Keratinocyte (primary cell): ENCODE results near the gene TRPM2. TPM values are rescaled to one million over a fixed set of nuclear protein-coding genes. Genes with fewer than 3 reads are reported as not detected.

Source experiments
- DNase-seq: peaks from one replicate; pipeline ENCODE4 v3.0.0-alpha.2; 2011; ENCODE audit warnings: low read depth, missing footprints, low spot score
- FAIRE-seq: peaks from 2 replicates; lab custom pipeline; 2011; peaks lifted over from hg19 to GRCh38; lab: Jason Lieb, UNC
- H2AFZ ChIP-seq: 2 replicates; pipeline ENCODE4 v1.6.0; 2012; ENCODE audit warnings: low read length, control low read depth, inconsistent platforms; ENCODE audit not compliant: control insufficient read depth
- H3K27ac ChIP-seq: 2 replicates; pipeline ENCODE4 v1.5.1; 2011; ENCODE audit warnings: low read length; ENCODE audit not compliant: control insufficient read depth, insufficient read depth
- H3K27me3 ChIP-seq: 3 replicates; pipeline ENCODE4 v1.6.0; 2011; ENCODE audit warnings: low read length; ENCODE audit not compliant: control insufficient read depth, insufficient read depth; ENCODE audit errors: extremely low read depth
- H3K36me3 ChIP-seq, 2 experiments: 2 replicates in 1 of 2; 3 replicates in 1 of 2; pipeline ENCODE4 v1.5.1; 2011; ENCODE audit warnings: low read length in 2 of 2, mild to moderate bottlenecking in 1 of 2; ENCODE audit not compliant: control insufficient read depth in 2 of 2, insufficient read depth in 2 of 2; ENCODE audit errors: extremely low read depth in 1 of 2
- H3K4me1 ChIP-seq: 3 replicates; pipeline ENCODE4 v1.5.1; 2011; ENCODE audit warnings: low read length; ENCODE audit not compliant: control insufficient read depth, insufficient read depth; ENCODE audit errors: extremely low read depth
- H3K4me2 ChIP-seq: 3 replicates; pipeline ENCODE4 v1.6.0; 2011; ENCODE audit warnings: low read depth, low read length; ENCODE audit not compliant: control insufficient read depth, insufficient read depth; ENCODE audit errors: extremely low read depth
- H3K4me3 ChIP-seq, 3 experiments: fragments of 200-600 bp in 1 of 3; sonication (generic) in 1 of 3; 2 replicates in 2 of 3; 3 replicates in 1 of 3; pipeline ENCODE4 v1.5.1; 2011 to 2016; ENCODE audit warnings: low read length in 3 of 3, mild to moderate bottlenecking in 3 of 3, control low read depth in 2 of 3, inconsistent platforms in 1 of 3, low read depth in 1 of 3, mixed read lengths in 1 of 3, mixed run types in 1 of 3, moderate library complexity in 1 of 3; ENCODE audit not compliant: control insufficient read depth in 2 of 3, insufficient read depth in 2 of 3; ENCODE audit errors: extremely low read depth in 1 of 3
- H3K79me2 ChIP-seq: 2 replicates; pipeline ENCODE4 v1.6.0; 2012; ENCODE audit warnings: low read length; ENCODE audit not compliant: control insufficient read depth, insufficient read depth
- H3K9ac ChIP-seq: 3 replicates; pipeline ENCODE4 v1.6.0; 2011; ENCODE audit warnings: low read length; ENCODE audit not compliant: control insufficient read depth, insufficient read depth; ENCODE audit errors: extremely low read depth
- H3K9me1 ChIP-seq: 3 replicates; pipeline ENCODE4 v1.6.0; 2011; ENCODE audit warnings: low read length; ENCODE audit not compliant: control insufficient read depth, insufficient read depth; ENCODE audit errors: extremely low read depth
- H3K9me3 ChIP-seq: 2 replicates; pipeline ENCODE4 v1.5.1; 2012; ENCODE audit warnings: low read depth, low read length; ENCODE audit not compliant: control insufficient read depth
- H4K20me1 ChIP-seq: 3 replicates; pipeline ENCODE4 v1.6.0; 2011; ENCODE audit warnings: low read length; ENCODE audit not compliant: control insufficient read depth, insufficient read depth; ENCODE audit errors: extremely low read depth
- EZH2 ChIP-seq: IDR thresholded peaks from one replicate; pipeline ENCODE4 v1.6.1; 2012; ENCODE audit warnings: inconsistent platforms, mild to moderate bottlenecking, low read length, moderate library complexity
- dilution Hi-C: fragments of 300-500 bp; cut with MboI; formaldehyde crosslinking; loops from one replicate; pipeline ENCODE4 v1.7.0; 2020; ENCODE audit warnings: low sequenced_read_pairs; ENCODE audit not compliant: extremely low pct_ligation_motif_present
- polyA plus RNA-seq, 5 experiments: library from polyadenylated mRNA; depleted of rRNA in 3 of 5; stranded (reverse) in 3 of 5; stranded (forward) in 1 of 5; unstranded in 1 of 5; fragments of >200 nt; gene quantifications; 1 replicate in 1 of 5; 2 replicates in 3 of 5; 3 replicates in 1 of 5; pipeline versions ENCODE4 v1.2.1 to v1.2.3, GENCODE V29; 2011 to 2012; ENCODE audit warnings: missing spikeins in 2 of 5, low read depth in 1 of 5, low replicate concordance in 1 of 5
- TF ChIP-seq, protein P1 (sequence below), 3 experiments: IDR thresholded peaks in 1 of 3; conservative IDR thresholded peaks in 1 of 3; optimal IDR thresholded peaks in 1 of 3; 2 replicates in 2 of 3; 3 replicates in 1 of 3; pipeline versions ENCODE3 to v1.5.1; 2011; ENCODE audit warnings: low read length in 3 of 3, mild to moderate bottlenecking in 3 of 3, moderate library complexity in 2 of 3, control low read depth in 1 of 3, inconsistent platforms in 1 of 3; ENCODE audit not compliant: insufficient read depth in 2 of 3; ENCODE audit errors: extremely low read depth in 1 of 3

The TRPM2 gene
- polyA plus RNA-seq, 1 donor (not counting 4 experiments of a cell fraction or from before 2014, with no cell fraction given): 0.31 TPM

DNA sequence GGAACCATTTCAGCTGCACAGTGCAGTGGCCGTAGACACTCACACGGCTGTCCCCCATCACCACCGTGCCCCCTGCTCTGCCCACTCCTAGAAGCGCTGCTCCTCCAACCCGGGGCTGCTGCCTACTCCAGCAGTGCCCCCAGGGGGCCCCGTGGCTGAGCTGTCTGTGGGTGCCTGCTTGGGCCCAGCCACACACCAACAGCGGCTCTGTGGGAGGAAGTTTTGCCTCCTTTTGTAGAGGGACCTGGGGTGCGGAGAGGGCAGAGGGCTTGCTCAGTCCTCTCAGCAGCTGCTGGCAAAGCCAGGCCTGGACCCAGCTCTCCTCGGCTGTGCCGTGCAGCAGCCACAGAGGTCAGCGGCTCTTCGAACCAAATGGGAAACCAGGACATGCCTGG, 90.5 kb downstream of the TRPM2 start:
- Histone ChIP-seq H3K9me1 (no peaks in the 10 kb centered on the region), H3K27ac (no peak overlapping the region), H4K20me1 (no peaks in the 10 kb centered on the region), H2AFZ (no peak overlapping the region), H3K36me3 (no peaks in the 10 kb centered on the region), H3K27me3 (peaks cover 11% of the 10 kb centered on the region), H3K4me2 (no peak overlapping the region), H3K4me3 (no peak overlapping the region), H3K79me2 (no peaks in the 10 kb centered on the region), H3K9ac (no peak overlapping the region), H3K9me3 (no peaks in the 10 kb centered on the region), H3K4me1 (no peaks in the 10 kb centered on the region)
- TF ChIP-seq EZH2: no peak
- TF ChIP-seq, protein P1, sequence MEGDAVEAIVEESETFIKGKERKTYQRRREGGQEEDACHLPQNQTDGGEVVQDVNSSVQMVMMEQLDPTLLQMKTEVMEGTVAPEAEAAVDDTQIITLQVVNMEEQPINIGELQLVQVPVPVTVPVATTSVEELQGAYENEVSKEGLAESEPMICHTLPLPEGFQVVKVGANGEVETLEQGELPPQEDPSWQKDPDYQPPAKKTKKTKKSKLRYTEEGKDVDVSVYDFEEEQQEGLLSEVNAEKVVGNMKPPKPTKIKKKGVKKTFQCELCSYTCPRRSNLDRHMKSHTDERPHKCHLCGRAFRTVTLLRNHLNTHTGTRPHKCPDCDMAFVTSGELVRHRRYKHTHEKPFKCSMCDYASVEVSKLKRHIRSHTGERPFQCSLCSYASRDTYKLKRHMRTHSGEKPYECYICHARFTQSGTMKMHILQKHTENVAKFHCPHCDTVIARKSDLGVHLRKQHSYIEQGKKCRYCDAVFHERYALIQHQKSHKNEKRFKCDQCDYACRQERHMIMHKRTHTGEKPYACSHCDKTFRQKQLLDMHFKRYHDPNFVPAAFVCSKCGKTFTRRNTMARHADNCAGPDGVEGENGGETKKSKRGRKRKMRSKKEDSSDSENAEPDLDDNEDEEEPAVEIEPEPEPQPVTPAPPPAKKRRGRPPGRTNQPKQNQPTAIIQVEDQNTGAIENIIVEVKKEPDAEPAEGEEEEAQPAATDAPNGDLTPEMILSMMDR (optimal IDR thresholded peaks at IDR 0.05 in 1 of 3, IDR thresholded peaks at IDR 0.05 in 1 of 3, conservative IDR thresholded peaks at IDR 0.05 in 1 of 3; ENCODE audit: extremely low read depth in 1 of 3, insufficient read depth in 2 of 3, low read length in 3 of 3): no peak
- no peak for FAIRE-seq
- dilution Hi-C loops: no loop called here
- no peak for DNase-seq

DNA sequence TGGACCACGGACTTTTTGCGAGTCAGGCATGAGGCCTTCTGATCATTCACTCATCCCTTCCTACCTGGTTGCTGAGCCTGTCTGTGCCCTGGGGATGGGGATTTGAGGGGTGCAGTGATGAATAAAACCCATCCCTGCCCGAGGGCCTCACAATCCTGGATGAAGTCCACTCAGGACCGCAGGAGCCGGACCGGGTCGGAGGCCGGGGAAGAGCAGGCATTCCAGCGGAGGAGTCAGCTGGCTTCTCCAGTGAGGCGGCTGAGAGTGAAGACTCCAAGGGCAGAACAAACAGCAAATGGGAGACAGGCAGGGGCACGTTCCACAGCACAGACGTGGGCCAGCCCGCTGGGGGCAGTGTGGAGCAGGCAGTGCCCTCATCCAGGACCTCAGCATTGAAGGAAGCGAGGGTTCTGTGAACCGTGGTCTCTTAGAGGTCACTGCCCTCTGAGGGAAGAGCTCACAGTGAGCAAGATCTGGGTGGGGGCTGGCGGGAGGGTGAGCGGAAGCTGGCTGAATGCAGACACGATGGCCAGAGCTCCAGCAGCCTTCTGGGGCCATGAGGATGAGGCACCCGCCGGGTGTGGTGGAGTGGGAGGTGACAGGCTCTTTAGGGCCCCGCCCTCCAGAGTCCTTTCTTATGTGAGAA, 91.0 kb downstream of the TRPM2 start:
- dilution Hi-C loops: no loop called here
- Histone ChIP-seq H3K27me3 (peaks cover 7% of the 10 kb centered on the region), H3K79me2 (no peaks in the 10 kb centered on the region), H4K20me1 (no peaks in the 10 kb centered on the region), H3K36me3 (no peaks in the 10 kb centered on the region), H3K9me1 (no peaks in the 10 kb centered on the region), H3K9me3 (no peaks in the 10 kb centered on the region), H3K4me2 (no peak overlapping the region), H3K4me3 (no peak overlapping the region), H3K27ac (no peak overlapping the region), H2AFZ (no peak overlapping the region), H3K9ac (no peak overlapping the region), H3K4me1 (no peaks in the 10 kb centered on the region)
- TF ChIP-seq, protein P1 (optimal IDR thresholded peaks at IDR 0.05 in 1 of 3, IDR thresholded peaks at IDR 0.05 in 1 of 3, conservative IDR thresholded peaks at IDR 0.05 in 1 of 3; ENCODE audit: extremely low read depth in 1 of 3, insufficient read depth in 2 of 3, low read length in 3 of 3): peak in 2 of 3 experiments; percentile 6 to 42
- TF ChIP-seq EZH2: no peak
- FAIRE-seq (no peak), DNase-seq (no peak)
